ENCODE data around the gene IBSP.

IBSP gene

DNA sequence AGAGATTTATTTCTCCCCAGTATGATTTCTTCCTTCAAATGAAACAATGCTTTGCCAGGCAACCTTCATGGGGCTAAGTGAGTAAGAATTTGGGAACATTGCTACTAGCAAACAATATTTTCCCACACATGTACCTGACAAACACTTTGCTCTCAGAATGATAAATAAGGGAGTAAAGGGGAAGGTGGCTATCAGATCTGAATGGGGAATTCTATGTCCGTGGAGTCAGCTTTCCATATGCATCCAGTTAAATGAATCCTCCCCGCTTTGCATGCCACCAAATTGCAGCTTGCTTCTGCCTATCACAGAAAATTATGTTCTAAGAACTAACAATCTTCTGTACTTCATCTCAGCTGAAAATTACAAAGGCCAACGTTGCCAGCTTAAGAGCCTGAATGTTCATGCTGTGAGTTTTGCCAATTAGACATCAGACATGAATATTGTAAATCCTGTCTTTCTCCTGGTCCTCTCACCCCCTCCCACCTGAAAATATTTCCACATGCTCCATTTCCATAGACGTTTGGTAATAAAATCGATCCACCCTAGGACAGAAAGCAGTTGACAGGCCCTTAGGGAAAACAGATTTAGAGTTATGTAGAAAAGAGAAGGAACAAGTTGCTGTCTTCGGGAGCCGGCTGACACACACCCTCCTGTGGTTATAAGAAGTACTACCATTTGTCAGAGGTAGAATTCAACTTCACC, 39.7 kb downstream of the IBSP start:
- no peak for DNase-seq

DNA sequence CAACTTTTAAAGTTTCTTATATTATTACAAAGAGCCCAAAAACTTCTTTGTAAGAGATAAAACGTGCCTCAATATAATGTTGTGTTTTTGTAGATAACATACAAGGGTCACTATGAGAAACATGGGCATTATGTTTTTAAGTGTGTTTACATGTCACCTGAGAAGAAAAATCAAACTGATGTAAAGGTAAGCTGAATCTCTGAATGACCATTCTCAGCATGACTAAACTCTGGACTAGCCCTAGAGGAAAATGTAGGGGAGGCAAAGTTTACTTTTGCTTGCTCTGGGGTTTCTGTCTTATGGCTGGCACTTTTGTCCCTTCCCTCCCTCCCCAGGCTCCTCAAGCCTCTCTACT, 40.2 kb downstream of the IBSP start:
- DNase-seq, result no peak

DNA sequence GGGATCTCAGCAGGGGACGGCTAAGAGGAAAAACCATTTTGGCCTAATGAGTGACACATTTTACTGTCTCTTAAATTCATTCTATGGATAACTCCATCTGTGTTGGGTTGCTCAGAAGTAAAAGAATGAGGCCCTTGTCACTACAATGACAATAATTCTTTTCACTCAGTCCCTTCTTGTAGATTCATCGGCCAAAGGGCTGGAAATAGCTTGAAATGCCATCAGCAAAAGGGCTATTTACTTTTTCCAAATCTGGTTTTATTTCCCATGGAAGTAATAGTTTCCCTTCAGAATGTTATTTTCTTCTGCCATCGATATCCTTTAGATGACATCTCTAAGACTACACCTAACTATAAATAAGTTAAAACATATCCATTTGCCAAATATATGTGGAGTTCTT, 40.8 kb downstream of the IBSP start:
- no peak for DNase-seq

DNA sequence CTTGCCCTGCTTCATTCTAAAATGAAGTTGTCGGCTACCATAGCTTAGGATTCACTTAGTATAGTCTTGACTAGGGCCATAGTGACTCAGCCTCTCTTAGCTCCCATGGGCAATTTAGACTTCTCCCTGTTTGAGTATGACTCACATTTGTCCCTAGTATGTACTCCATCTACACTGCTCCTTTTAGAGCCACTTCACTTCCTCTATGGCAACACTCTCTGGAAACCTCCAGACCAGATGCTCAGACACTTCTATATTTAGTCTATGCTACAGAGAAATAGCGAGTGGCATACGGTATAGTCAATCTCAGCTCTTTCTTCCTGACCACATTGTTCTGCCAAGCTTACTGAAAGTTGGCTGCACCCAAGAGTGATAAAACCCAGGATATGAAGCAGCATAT, 44.6 kb downstream of the IBSP start:
- no peak for DNase-seq

DNA sequence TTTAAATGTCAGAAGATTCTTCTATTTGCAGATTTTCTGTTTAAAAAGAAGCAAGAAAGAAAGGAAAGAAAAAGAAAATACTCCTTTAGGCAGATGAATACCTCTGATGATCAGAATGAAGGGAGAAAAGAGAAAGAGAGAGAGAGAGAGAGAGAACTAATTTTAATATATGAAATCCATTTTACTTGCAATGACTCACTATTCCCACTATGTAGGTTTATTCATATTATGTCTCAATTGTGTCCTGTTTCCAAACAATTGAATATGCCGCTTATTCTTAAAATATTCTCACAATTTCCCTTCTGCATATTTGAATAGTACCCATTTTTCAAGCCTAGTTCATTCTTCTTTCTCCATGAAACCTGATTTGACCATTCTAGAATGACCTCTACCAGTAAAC, 45.1 kb downstream of the IBSP start:
- DNase-seq, result no peak

DNA sequence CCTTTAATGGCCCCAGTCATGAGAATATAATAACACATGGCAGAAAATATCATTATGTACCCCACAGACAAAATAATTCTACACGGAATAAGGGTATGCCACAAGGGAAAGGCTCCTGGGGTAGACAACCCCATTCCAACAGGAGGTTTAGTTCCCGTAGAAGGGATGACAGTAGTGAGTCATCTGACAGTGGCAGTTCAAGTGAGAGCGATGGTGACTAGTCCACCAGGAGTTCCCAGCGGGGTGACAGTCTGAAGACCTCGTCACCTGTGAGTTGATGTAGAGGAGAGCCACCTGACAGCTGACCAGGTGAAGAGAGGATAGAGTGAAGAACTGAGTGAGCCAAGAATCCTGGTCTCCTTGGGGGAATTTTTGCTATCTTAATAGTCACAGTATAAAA, 46.9 kb downstream of the IBSP start:
- DNase-seq, result no peak

DNA sequence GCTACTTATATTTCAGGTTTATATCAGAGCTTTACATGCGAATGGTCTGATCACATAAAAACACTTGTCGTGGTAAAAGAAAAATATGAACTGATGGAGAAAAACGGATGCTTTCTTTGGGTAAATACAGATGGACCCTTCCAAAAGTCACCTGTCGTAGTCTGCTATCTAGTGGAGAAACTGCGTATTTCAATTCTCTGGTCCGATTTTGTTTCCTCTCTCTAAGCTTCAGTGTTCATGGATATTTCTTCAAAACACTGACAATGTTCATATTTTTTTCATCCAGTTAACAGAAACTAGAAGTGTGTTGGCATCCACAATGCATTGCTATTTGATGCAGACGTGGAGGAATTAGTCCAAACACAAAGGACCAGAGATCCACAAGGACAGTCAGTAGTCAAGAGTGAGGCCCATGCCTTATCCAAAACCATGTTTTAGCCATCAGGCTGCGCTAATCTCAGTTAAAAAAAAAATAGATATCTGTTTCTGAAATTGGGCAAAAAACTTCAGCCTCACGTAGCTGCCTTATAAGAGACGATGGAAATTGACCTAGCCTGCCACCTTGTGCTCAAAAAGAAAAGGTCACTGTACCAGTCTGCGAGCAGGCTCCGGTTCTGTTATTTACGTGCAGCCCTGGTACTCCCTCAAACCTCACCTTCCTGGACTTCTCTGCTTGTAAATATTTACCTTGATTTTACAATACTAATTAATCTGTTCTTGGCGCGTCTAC, 49.4 kb downstream of the IBSP start:
- peak; percentile 47 for DNase-seq

DNA sequence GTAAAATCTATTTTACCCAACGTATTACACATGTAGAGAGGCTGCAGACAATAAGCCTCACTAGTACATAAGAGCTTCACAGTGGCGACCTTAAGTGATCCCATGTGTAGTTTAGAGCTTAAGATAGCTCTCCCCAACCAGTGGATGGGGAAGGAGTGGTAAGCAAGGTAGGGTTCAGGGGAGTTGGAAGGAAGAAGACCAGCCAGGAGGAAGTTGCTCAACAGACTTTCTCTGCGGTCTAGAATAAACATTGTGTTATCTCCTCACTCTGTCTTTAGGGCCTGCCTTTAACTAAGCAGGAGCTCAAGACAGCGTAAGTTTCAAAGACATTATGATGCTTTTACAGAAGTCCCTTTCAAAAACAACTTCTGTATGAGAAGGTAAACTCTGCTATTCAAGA, 50.3 kb downstream of the IBSP start:
- DNase-seq, result no peak

DNA sequence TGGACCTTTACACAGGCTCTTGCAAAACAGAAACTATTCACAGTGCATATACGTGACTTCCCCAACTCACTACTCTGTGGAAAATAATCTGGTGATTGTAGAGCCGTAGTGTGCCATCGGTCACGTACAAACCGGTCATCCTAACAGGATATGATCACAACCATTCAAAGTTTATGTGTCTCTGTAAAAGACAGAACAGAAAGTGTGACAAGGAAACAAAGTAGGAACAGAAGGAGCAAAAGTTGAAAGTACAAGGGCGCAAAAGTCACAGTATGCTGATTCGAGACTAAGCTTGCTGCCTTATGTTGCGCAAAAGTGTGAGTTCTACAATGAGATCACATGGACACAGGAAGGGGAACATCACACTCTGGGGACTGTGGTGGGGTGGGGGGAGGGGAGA, 52.0 kb downstream of the IBSP start:
- no peak for DNase-seq

DNA sequence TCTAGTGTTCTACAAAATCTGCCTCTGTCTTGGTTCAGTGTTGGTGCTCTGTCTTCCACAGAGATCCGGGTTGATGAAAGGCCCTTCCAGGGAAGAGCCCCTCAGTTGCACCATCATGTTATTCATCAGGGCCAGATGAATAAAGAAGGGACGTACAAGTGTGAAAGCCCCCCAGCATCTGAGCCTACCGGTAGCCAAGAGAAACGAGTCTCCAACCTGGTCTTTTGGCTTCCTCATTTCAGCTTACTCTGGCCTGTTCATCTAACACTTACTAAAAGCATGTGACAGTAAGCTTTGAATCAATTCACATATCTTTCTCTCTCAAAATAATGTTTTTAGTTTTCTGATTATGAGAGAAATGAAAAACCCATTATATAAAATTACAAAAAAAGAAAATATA, 52.6 kb downstream of the IBSP start:
- no peak for DNase-seq

DNA sequence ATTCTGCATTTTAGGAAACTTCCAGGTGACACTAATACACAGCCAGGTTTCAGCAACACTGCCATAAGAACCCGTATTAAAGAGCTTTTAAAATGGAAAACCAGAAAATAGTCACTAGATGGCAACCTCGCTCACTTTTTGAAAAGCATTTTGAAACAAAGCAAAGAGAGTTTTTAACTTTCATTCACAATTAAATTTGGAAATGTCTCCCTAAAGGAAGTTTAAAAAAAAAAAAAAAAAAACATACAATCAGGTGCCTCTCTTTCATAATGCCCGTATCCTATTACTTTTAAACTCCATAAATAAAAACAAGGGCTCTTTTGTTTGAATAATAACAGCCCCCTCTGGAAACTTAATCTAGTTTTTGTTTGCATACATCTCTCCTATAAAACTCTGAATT, 53.8 kb downstream of the IBSP start:
- DNase-seq, result no peak

DNA sequence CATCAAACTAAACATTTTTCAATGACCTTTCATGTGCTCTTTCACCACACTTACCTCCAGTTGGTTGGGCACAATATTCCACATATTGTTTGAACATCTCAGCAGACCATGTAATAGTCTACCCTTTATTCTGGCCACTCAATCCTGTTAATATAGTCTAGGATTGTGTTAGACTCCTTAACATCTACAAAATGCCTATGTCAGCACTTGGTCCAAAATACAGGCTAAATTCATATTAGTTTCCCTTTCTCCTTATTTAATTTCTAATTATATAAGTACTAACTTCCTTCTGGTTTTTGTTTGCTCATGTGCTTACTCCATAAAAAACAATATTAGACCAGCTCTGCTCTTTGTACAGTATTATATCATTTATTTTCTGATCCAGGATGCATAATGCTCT, 54.5 kb downstream of the IBSP start:
- no peak for DNase-seq

DNA sequence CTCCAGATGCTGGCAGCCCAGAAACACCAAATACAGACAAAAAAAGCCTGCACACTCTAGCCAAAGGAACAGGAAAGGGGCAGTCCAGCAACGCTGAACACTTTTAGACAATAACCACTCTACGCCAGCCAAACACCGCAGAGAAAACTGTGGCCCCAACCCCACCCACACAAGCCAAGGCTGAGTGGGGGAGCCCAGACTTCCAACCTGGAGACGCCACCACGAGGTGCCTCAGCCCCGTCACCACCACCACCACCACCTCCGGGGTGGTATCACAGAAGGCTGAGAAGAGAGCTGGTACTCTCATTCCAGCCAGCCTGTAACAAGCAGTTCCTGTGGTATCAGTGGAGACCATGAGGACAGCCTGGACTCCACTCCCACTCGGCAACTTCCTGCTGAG, 56.2 kb downstream of the IBSP start:
- DNase-seq, result no peak

DNA sequence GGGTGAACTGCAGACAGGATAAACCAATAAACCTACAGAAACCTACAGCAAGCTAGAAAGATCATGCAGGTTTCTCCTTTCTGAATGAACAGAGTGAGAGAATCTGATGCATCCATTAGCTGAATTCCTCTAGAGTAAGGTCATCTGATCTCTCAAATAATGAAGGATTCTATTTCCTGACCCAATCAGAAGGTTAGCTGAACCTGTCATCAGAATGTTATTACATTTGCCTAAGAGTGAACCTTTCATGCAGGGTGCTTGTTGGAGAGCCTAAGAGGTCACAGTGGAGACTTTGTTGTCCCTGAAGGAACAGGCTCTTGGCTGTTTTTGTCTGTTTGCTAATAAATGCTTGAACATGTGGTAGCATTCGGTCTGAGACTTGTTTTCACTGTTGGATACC, 57.5 kb downstream of the IBSP start:
- DNase-seq, result no peak

DNA sequence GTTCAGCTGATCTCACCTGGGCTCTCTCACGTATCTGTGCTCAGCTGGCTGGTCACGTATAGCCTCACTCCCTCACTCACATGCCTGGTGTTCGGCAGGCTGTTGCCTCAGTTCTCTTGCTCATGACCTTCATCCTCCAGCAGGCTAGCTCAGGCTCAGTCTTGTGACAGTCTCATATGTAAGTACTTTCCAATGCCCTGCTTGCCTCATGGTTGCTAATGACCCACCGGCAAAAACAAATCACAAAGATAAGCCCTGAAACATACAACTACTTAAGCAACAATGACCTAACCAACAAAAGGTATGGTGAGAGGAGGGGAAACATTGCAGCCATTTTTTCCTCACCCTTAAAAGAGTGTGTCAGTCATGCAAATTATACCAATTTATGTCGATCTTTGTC, 58.4 kb downstream of the IBSP start:
- DNase-seq, result no peak

All from left hindlimb (tissue), 1 donor.